ENCODE measurements around the gene GOLGA3. TPM values are rescaled to one million over a fixed set of nuclear protein-coding genes. Genes with fewer than 3 reads are reported as not detected.

Gene GOLGA3
- total and polyA plus RNA-seq, 9 of the 15 experiments (the other 6 are each of a cell fraction or from before 2014, with no cell fraction given), result 1.9 to 48.1 (median 18.4) TPM

DNA sequence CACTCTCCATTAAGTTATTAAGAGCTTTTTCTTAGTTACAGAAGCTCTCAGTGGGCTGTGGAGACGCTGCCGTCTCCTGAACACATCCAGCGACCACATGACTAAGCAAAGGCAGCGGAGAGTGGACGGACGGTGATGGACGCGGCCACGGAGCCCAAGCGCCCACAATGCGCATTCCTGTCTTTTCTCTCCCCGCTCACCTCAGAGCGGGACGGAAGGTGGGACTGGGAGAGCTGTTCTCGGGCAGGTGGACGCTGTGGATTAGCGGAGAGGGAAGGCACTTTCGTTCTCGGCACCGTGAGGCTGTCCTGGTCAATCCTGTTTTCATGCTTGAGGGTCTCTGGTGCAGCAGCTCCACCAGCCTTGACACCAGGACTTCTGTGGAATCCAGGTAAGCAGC is 64.4 kb downstream of the GOLGA3 start:
- in situ Hi-C loops (cut with MboI) (no loop called here), intact Hi-C loops (cut with micrococcal nuclease) (no loop called here)
- peaks cover 14% of the 10 kb centered on the region for H3K36me3 ChIP-seq (ENCODE audit: control insufficient read depth, insufficient read depth, low read length)
- H2AFZ ChIP-seq (ENCODE audit: low read depth, low read length), result no peak overlapping the region
- DNase-seq (ENCODE audit: extremely low read depth in 1 of 4, low spot score in 3 of 4), result no peak
- no peak for ATAC-seq
- H3K4me2 ChIP-seq (ENCODE audit: insufficient read depth, low read length), result no peak overlapping the region
- ChIA-PET CTCF (ENCODE audit: low intra/inter-chr PET ratio) (no interaction called here), POLR2A (interaction anchor here (0.7 to 2.0 kb wide), 3 partner anchors 8 to 14 kb away, joined by 3 to 6 read pairs (median 3); no protein-coding TSS in a partner anchor)
- FAIRE-seq, result no peak
- H3K4me1 ChIP-seq (replicated peaks in 1 of 2; ENCODE audit: control insufficient read depth in 2 of 2, insufficient read depth in 2 of 2, low read length in 2 of 2), result peaks cover 38 to 67% of the 10 kb centered on the region in 2 experiments
- H3K9me1 ChIP-seq (ENCODE audit: control insufficient read depth, insufficient read depth, low read length), result no peaks in the 10 kb centered on the region
- no TSS peak for BruUV-seq (replicated peaks)
- H3K27ac ChIP-seq (ENCODE audit: extremely low read depth, low read depth, low read length), result 0 out of 3 replicates have a peak overlapping the region, but pooled peaks have one; percentile 13
- WGBS (ENCODE audit: insufficient coverage, low coverage, missing lambda C conversion rate), result 94% methylated on average over 18 of the region's 20 CpGs
- H3K9ac ChIP-seq (ENCODE audit: insufficient read depth in 1 of 2, low read depth in 2 of 2, low read length in 2 of 2), result peak overlapping the region in 1 of 2 experiments; percentile 64; a peak in 1 of 4 replicates
- no peak overlapping the region for H3K4me3 ChIP-seq
- TF ChIP-seq, protein P1, sequence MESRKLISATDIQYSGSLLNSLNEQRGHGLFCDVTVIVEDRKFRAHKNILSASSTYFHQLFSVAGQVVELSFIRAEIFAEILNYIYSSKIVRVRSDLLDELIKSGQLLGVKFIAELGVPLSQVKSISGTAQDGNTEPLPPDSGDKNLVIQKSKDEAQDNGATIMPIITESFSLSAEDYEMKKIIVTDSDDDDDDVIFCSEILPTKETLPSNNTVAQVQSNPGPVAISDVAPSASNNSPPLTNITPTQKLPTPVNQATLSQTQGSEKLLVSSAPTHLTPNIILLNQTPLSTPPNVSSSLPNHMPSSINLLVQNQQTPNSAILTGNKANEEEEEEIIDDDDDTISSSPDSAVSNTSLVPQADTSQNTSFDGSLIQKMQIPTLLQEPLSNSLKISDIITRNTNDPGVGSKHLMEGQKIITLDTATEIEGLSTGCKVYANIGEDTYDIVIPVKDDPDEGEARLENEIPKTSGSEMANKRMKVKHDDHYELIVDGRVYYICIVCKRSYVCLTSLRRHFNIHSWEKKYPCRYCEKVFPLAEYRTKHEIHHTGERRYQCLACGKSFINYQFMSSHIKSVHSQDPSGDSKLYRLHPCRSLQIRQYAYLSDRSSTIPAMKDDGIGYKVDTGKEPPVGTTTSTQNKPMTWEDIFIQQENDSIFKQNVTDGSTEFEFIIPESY (CRISPR knock-in tag; IDR thresholded peaks at IDR 0.05), result peak; percentile 78
- TF ChIP-seq ZFPM2 (CRISPR knock-in tag; IDR thresholded peaks at IDR 0.05), result no peak
- peaks cover 12% of the 10 kb centered on the region for H4K20me1 ChIP-seq (replicated peaks; ENCODE audit: control insufficient read depth, insufficient read depth, low read length)
- no peaks in the 10 kb centered on the region for H3K27me3 ChIP-seq (ENCODE audit: control insufficient read depth in 2 of 2, insufficient read depth in 2 of 2, low read length in 2 of 2)
- H3K79me2 ChIP-seq (ENCODE audit: control insufficient read depth, insufficient read depth, low read length), result peaks cover 28% of the 10 kb centered on the region
- no peaks in the 10 kb centered on the region for H3K9me3 ChIP-seq (replicated peaks; ENCODE audit: control insufficient read depth, insufficient read depth, low read depth, low read length)
